ENCODE data around the gene POLN.

The POLN gene

DNA sequence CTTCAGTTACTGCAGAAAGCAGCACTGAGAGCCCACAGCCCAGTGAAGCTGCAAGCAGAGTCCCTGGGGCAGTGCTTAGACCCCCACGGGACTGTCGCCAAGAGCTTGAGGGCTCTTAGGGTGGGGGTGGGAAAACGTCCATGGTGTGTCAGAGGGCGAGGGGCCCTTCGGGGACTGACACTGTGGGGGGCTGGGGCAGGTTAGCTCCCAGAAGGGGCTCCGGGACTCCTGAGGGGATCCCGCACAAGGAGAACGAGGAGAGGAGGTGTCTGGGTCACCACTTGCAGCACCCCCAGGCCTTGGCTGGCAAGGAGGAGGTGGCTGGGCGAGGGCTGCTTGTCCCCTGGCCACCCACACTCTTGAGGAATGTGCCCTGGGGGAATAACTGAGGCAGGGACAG lies 162.0 kb downstream of the POLN start:
- DNase-seq = no peak

DNA sequence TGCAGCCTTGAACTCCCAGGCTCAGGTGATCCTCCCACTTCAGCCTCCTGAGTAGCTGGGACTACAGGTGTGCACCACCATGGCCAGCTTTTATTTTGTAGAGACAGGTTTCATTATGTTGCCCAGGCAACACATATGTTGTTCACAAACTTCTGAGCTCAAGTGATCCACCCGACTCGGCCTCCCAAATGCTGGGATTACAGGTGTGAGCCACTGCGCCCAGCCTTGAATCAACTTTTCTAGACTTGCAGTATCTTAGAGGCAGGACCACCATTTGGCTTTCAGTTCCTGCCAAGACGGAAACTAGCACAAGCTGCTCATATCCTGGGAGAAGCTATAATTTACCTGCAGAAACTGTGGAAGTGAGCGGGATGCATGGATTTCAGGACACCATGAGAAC lies 162.9 kb downstream of the POLN start:
- DNase-seq = no peak

DNA sequence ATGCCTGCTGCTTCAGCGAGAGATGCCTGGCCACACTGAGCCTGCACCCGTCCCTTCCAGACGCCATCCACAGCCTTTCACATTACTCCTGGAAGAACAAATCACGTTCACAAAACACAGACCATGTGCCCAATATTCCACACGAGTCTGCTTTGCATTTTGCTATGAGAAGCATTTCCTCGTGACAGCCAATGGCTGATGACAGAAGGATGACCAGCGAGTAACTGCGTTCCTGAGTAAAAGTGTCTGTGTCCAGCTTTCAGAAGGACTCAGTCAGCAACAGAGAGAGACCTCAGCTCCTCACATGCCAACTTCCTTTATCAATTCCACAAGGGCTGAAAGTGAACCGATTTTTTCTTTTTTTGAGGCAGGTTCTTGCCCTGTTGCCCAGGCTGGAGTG lies 163.3 kb downstream of the POLN start:
- no peak for DNase-seq

DNA sequence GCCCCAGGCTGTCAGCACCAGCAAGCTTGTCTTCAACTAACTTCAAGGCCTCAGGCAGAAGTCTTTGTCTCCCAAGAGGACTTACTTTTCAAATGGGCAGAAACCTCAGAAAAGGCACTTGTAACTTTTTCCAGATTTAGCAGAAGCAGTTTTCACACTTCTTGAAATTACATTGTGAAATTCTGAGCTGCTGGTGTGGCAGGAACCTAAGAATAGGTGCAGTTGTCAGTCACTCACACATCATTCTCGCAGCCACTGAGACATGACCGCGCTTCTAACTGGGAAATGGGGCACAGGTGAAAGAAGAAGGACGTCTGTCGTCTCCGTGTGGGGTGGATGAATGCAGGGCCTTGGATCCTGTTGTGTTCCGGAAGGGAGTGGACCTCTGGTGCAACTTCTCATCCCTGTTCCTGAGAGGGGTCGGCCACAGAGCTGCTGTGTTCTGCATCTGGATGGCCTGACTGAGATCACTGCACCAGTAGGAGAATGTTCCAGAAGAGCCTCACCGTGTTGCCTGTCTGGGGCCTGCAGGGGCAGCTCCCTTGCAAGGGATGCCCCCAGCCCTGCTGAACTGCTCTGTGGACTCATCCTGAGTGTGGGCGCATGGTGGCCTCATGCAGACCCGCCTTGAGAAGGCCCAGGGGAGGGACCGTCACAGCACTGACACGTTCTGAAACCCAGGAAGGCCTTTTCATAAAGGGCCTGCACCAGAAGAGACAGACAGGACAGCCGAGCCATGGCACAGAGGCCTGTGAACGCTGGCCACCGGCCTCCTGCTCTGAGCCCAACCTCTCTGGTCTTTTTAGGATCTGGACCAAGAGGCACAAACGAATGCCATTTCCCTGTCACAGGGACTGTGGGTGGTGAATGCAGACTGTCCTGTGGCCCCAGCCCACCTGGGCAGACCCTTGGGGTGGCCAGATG lies 164.1 kb downstream of the POLN start:
- no peak for DNase-seq

DNA sequence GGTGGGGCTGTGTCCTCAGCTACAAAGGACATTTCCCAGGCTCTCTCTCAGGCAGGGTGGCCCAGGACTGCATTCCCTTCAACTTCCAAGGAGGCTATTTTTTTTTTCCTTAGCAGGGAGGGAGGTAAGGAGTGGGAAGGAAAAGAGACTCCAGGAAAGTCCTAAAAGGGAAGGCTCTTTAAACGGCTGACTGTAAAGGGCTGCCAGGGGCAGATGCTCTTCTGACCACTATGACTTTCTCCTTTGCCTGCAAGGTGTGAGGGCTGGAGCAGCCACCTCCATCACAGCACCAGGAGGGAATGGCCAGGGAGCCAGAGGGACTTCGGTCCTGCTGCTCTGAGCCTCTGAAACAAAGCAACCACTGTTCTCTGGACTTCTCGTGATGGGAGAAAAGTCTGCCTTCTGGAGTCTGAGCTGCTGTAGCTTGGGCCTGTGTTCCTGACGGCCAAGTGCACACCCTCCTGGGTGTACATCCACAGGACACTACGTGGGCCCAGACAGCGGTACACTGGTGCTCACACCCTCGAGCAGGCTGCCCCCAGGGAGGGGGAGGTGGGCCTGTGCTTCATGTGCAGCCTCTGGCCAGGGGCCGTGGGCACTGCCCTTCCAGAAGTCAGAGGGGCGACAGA lies 164.9 kb downstream of the POLN start:
- no peak for DNase-seq

DNA sequence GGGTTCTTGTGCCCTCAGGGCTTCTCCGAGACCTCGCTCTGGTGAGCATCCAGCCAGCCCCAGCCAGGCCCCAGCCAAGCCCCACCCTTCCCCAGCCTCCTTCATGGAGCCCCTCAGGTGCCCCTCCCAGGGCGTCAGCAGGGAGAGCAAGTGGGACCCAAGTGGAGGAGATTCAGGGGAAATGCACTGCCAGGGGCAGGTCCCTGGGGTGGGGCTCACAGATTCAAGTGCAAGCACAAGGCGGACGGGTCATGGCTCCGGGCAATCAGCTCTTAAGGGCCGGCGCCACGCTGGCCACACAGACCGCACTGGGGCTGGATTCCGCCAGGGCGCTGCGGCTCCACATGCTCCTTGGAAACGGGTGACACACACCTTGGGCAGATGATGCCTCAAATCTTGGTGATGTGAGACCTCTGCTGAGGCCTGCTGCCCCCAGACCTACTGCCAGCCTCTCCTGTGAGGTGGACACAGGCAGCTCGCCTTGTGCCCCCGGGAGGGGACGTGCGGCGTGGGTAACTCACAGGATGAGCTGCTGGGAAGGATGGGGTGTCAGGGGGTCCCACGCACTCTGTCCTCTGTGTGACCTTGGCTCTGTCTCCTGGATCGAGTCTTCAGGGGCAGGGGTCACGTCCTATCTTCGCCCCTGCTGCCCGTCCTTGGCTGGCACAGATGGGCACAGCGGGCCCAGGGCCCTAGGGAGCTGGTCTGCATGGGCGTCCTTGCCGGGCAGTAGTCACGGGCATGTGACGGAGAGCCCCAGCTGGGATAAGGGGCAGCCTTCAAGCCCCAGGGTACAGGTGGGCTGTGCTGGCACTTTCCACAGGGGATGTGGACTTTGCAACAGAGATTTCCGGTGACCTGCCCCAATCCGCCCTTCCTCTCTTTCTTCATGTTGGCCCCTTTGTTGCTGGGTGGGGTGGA lies 165.7 kb downstream of the POLN start:
- DNase-seq = no peak

DNA sequence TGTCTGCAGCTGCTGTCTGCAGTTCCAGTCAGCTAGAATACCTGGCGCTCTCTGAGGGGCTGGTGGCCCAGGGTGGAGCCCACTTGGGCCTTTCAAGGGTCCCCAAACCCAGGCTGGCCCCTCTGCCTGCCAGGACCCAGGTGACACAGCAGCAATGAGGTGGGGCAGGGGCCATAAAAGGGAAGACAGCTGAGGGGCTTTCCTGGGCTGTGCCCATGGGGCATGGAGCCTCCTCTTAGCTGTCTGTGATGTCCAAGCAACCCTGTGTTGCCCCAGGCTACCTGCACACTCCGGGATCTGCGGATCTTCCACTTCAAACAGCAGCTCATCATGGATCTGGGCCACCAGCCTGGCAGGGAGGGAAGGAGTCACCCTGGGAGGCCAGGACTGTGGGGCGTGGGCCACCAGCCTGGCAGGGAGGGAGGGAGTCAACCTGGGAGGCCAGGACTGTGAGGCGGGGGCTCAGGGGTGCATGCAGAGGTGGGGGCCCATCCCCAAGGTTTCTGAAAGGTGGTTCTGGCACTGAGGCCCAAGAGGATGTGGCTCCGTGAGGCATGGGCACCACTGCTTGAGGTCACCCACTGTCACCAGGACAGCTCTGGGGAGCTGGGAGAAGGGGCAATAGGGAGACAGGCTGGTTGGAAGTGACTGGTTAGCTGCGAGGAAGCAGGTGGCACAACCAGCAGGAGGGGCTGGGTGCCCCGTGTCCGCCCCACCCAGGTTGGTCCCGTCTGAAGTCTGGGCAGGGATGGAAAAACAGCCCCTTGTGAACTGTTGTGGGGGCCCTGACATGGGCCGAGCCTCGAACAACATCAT lies 166.5 kb downstream of the POLN start:
- no peak for DNase-seq

DNA sequence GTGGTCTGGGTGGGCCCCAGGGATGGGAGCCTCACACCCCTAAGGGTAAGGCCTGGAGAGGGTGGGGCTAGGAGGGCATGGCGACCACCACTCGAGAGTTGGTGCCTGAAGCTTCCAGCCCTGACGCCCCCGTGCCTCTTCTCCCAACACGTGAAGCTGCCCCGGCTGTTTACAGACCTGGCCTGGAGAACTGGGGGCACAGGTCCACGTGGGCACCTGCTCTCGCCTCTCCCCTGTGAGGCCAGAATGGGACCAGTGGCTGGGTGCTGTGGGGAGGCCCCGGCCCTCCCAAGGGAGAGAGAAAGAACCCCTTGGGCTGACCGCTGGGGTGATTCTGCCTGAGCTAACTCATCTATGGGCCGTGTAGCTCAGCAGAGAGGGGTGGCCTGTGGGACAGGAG lies 167.3 kb downstream of the POLN start:
- no peak for DNase-seq

DNA sequence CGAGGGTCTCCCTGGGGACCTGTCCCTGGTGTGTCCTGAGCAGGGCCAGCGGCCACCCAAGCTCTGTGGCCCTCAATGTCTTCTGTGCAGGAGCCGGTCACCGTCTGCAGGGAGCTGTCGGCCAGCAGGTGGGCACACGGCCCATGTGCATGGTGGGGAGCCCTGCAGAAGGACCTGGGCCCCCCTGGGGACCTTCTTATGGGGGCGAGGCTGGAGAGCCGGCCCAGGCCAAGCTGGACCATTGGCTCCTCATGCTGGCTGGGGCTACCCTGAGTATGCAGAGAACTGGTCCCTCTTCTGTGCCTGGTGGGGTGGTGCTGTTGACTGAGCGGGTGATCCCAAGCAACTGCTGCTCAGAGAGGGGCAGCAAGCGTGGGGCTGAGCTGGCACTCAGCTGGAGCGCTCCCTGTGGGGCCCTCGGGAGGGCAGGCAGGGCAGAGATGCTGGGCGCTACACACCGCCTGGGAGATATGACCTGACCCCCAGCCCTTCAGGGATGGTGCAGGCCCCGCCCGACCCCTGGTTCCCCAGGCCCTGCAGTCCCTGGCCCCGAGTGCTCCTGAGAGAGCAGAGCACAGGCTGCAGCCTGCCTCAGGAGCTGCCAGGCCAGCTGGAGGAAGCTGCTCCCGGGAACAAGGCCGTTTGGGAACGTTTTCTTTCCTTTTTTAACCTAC lies 168.0 kb downstream of the POLN start:
- DNase-seq = no peak

DNA sequence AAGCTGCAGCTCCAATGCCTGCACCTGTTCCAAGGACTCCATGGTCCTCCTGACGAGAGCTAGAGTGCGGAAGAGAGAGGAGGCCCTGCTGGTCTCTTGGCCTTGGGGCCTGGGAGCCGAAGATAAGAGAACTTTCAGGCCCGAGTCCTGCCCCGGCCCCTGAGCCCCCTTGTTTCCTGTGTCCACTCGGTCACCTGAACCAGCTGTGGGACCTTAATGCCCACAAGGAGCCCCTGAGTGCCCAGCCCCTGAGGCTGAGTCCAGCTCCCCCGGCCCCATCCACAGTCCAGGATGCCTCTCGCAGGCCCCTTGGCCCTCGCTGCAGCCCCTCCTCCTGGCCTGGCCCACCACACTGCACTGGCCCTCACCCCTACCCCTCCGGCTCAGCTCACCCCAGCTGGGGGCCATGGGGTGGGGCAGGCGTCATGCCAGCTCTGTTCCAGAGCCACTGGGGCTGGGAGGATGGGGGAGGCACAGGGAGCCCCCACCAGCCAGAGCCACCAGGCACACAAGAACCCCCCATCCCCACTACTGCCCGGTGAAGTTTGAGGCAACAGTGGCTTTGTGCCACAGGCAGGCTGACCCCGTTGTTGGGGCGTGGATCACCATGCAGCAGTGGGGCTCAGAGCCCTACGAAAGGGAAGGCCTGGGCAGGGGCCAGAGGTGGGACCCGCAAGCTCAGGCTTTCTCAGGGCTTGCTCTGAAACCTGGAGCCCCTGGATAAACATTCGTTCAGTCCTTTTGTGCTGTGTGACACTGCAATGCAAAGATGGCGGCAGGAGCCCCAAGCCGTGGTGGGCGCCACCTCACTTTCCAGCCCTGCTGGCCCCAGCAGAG lies 168.7 kb downstream of the POLN start:
- no peak for DNase-seq

DNA sequence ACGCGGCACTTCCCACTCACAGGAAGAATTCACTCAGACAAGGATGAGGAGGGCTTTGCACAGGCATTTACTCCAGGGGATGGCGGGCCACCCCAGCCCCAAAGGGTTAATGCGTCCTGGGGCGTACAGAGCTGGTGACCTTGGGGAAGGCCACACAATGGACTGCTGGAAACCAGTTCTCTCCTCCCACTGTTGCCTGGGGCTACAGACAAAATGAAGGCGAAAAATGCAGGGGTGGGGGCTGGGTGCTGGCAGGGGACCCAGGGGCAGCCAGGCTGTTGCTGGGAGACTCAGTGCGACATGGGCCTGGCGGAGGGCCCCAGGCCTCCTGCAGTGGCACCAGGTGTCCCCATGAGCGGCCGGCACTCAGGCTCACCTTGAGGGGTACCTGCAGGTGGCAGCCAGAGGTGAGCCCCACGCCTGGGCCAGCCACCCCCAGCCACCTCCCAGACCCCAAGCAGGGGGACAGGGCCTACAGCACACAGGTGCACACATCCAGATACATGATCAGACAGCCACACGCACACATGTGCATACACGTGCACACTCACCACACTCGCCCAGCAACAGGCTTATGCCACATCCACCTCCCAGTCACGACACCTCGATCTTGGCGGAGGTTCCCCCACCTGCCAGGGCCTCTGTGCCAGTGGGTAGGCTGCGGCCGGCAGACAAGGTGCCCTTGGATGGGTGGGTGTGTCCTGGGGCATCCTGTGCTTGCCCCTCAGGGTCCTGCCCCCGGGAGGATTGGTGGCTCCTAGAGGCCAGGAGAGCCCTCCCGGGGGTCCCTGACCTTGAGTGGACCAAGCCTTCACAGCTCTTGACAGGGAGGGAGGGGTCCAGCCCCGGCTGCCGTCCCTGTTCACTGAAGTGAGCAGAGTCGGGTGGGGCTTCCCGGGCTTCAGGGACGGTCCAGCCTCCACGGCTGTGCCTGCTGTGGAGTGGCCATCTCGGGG lies 169.7 kb downstream of the POLN start:
- DNase-seq = no peak

DNA sequence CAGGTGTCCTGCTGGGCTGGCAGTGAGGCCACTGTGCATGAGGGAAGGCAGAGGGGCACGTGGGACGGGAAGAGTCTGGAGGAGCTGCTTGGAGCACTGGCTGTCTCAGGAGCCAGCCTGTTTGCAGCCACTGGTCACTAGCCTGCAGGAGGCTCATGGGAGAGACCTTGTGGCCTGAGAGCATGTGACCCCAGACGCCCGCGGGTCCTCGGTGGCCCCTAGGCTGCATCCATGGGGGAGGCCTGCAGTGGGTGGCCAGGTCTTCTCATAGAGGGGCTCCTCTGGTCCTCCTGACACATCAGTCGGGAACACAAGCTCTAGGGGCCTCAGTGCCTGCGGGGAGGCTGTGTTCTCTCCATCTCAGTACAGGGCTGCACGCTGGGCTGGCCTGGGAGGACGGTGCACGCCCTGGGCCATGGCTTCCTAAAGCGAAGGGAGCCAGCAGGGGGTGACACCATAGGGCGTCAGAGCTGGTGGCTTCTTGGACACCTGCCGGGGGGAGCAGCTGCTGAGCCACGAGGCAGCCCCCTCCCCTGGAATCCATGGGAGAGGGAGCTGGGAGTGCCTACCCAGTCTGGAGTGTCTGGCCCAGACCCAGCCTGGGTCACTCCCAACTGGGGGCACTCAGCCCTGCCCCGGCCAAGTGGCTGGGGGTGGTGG lies 170.5 kb downstream of the POLN start:
- DNase-seq = no peak

DNA sequence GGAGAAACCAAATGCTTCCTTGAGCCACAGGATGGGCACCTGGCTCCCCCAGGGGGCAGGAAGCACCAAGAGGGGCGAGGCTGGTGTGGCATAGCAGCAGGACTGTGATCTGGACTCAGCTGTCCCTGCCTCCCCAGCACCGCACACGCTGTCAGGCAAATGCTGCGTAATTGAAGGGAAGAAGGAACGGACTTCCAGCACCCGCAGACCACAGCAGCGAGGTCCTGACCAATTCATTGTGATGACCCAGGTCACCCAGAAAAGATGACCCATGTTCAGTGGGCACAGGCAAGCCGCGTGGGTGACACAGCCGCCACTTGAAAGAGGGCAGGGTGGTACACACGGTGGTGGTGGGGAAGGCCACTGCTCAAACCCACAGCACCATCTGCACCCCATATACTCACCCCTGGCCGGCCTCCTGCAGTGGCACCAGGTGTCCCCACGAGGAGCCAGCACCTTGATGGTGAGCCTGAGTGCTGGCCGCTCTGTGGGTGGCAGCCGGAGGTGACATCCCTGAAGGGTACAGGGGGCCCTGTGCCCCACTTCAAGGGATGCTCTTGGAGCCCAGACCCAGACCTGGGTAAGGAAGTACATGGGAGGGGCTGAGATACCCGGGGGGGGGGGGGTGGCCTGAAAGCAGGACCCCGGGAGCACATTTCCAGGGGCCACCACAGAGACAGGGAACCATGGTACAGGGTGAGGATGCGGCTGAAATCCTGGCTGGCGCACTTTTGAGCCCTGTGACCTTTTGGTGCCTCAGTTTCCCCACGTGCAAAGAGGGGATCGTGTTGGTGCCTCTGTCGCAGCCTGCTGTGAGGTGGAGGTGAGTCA lies 171.3 kb downstream of the POLN start:
- DNase-seq = no peak

DNA sequence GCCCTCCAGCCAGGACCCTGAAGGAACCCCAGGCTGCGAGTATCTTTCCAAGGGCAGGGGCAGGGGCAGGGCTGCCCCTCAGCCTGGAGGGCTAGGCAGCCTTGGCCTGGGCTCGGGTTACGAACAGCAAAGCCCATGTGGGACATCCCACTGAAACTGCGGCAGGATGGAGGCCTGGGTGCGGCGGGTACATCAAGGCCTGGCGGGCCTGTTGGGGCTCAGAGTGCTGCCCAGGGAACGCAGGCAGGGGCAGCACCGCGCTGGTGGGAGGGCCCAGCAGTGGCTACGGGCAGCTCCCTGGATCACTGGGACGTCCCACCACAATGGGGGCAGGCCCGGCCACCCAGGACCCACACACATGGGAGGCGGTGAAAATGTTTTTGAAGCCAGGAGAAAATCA lies 171.9 kb downstream of the POLN start:
- no peak for DNase-seq

DNA sequence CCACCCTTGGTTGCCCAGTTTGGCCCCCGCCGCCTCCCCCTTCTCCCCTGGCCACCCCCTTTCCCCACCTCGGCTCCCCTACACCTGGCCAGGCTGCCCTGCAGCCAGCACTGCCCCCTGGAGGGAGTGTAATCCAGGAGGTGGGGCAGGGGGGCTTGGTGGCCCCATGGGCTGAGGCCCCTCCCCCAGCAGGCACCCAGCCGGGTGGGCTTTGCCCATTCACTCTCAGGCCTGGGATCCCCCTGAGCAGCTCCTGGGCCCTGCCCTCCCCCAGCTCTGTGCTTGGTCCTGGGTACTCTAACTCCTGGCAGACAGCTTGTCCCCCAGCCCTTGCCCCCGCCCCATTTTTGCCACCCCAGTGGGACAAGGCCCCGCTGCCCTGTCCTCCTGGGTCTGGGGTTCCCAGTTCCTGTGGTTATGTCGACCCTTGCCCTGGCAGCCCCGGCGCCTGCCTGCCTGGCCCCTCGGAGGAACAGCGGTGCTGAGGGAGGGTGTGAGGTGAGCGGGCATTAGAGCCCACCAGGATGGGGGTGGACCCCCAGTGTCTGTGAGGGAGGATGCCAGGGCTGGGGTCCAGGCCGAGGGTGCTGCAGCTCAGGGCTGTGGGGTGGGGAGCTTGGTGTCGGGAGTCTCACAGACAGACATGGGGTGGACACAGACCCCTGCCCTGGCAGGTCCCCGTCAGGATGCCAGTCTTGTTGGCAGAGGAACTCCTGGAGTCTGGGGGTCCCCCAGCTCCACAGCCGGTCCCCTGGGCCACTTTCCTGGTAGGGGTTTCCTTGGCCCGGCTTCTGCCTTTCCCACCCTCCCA lies 172.6 kb downstream of the POLN start:
- DNase-seq = no peak

DNA sequence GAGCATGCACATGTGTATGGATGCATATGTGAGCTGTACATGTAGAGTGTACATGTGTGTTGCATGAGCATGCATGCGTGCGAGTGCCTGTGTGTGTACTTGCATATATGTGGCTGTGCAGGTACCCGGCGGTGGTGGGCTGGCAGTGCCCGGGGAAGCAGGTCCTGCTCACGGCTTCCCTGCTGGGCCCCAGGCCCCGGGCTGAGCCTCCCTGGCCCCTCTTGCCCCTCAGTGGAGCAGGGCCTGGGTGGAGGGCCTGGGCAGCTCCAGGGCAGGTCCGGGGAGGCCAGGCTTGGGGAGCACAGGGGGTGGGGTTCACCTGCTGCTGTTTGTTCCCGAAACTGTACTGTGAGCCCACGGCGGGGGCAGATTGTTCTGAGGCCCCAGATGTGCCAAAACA lies 173.4 kb downstream of the POLN start:
- no peak for DNase-seq

DNA sequence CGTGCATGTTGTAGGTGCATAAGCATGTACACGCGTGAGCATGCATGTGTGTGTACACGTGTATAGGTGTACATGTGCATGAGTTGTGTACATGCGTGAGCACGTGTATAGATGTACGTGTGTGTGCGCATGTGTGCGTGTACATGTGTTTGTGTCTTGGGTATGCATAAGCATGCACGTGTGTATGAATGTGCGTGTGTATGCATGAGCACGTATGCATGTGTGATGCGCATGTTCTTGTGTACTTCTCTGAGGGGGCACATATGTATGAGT lies 173.8 kb downstream of the POLN start:
- no peak for DNase-seq

All from hematopoietic multipotent progenitor cell treated with erythropoietin and hydrocortisone succinate and interleukin-3 and kit ligand, for 4 days (in vitro differentiated cells).